Karpas-422 (cell line): ENCODE results near the gene SF3A1. TPM values are rescaled to one million over a fixed set of nuclear protein-coding genes. Genes with fewer than 3 reads are reported as not detected.

Experiments
- DNase-seq: peaks from one replicate; pipeline ENCODE4 v3.0.0-alpha.2; 2015
- H2AFZ ChIP-seq: fragments of 200-600 bp; sonication (generic); 2 replicates; pipeline ENCODE4 v1.6.1; 2014; ENCODE audit warnings: antibody characterized with exemption, low read length, mixed read lengths
- H3K27ac ChIP-seq: fragments of 200-600 bp; sonication (generic); 2 replicates; pipeline ENCODE4 v1.5.1; 2014; ENCODE audit warnings: mild to moderate bottlenecking, low read length, moderate library complexity
- H3K27me3 ChIP-seq: fragments of 200-600 bp; sonication (generic); 2 replicates; pipeline ENCODE4 v1.6.1; 2014; ENCODE audit warnings: low read length, mixed read lengths
- H3K36me3 ChIP-seq: fragments of 200-600 bp; sonication (generic); 2 replicates; pipeline ENCODE4 v1.6.1; 2014; ENCODE audit warnings: low read length, mixed read lengths; ENCODE audit not compliant: insufficient read depth
- H3K4me1 ChIP-seq: fragments of 200-600 bp; sonication (generic); 2 replicates; pipeline ENCODE4 v1.6.1; 2014; ENCODE audit warnings: mild to moderate bottlenecking, low read length, mixed read lengths
- H3K4me2 ChIP-seq: fragments of 200-600 bp; sonication (generic); 2 replicates; pipeline ENCODE4 v1.6.1; 2014; ENCODE audit warnings: low read length, low read depth, mild to moderate bottlenecking; ENCODE audit not compliant: poor library complexity, severe bottlenecking
- H3K4me3 ChIP-seq: fragments of 200-600 bp; sonication (generic); 2 replicates; pipeline ENCODE4 v1.5.1; 2014; ENCODE audit warnings: mild to moderate bottlenecking, antibody characterized with exemption, low read length, mixed read lengths
- H3K79me2 ChIP-seq: fragments of 200-600 bp; sonication (generic); 2 replicates; pipeline ENCODE4 v1.6.1; 2014; ENCODE audit warnings: mild to moderate bottlenecking, low read length, mixed read lengths
- H3K9ac ChIP-seq: fragments of 200-600 bp; sonication (generic); 2 replicates; pipeline ENCODE4 v1.6.0; 2014; ENCODE audit warnings: low read length
- H3K9me2 ChIP-seq: fragments of 200-600 bp; sonication (generic), shearing (Covaris generic); replicated peaks from 2 replicates; pipeline ENCODE4 v1.6.0; 2014; ENCODE audit warnings: mild to moderate bottlenecking, low read length, moderate library complexity; ENCODE audit not compliant: insufficient read depth
- H3K9me3 ChIP-seq: fragments of 300-700, 200-600 bp; sonication (generic); 2 replicates; pipeline ENCODE4 v1.6.1; 2014; ENCODE audit warnings: low read length, mixed read lengths
- H4K20me1 ChIP-seq: fragments of 200-600 bp; sonication (generic); 2 replicates; pipeline ENCODE4 v1.6.1; 2014; ENCODE audit warnings: mild to moderate bottlenecking, antibody characterized with exemption, low read length, low read depth; ENCODE audit not compliant: insufficient read depth
- total RNA-seq: library from RNA; depleted of rRNA; stranded (reverse); fragments of >200 nt; shearing (Covaris generic); gene quantifications from 2 replicates; pipeline ENCODE4 v1.2.3, GENCODE V29; 2014; ENCODE audit warnings: low replicate concordance

Gene SF3A1
- total RNA-seq, 1 experiment from 2014 or later = 111 TPM

DNA sequence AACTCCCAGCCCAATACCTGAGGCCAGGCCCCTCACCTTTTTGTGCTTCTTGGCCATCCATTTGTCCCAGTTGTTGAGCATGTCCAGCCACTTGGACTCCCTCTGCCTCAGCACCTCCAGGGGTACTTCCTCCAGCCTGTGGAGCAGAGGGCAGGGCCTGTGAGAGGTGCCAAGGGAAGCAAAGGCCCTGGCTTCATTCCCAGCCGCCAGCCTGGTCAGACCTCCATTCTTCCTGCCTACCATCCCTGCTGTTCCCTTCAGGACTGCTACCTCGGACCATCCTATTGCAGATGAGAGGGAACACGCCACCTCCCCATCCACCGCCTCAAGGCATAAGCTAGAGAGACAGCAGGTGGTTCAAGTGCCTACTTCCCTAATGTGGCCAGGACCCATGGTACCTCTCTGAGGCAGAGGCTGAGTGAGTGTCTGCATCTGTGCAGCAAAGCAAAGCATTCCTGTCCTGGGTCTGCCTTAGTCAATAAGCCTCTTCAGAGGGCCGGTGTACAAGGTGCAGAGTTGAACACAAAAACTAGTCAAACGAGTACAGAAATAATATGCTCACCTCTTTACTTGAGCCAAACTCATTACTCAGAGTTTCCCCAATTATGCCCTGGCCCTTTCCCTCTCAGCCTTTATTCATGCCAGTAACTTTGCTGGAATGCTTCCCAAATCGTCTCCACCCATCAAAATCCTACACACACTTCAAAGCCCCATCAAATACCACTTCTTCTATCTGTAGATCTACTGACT is 52.0 kb downstream of the SF3A1 start:
- H3K27ac ChIP-seq = peak overlapping the region; percentile 52; the same call in 1 of the 2 replicates
- H3K4me1 ChIP-seq = peaks cover 71% of the 10 kb centered on the region
- no peaks in the 10 kb centered on the region for H3K36me3 ChIP-seq
- H2AFZ ChIP-seq = no peak overlapping the region
- H3K4me2 ChIP-seq = no peak overlapping the region
- no peaks in the 10 kb centered on the region for H3K27me3 ChIP-seq
- no peaks in the 10 kb centered on the region for H3K9me3 ChIP-seq
- no peak for DNase-seq
- H3K9ac ChIP-seq = no peak overlapping the region
- H3K4me3 ChIP-seq = no peak overlapping the region
- H4K20me1 ChIP-seq = 0 out of 2 replicates have a peak, but pooled peaks cover 4% of the 10 kb centered on the region
- H3K79me2 ChIP-seq = peaks cover 26% of the 10 kb centered on the region; the same call in 1 of the 2 replicates
- H3K9me2 ChIP-seq = no peaks in the 10 kb centered on the region

DNA sequence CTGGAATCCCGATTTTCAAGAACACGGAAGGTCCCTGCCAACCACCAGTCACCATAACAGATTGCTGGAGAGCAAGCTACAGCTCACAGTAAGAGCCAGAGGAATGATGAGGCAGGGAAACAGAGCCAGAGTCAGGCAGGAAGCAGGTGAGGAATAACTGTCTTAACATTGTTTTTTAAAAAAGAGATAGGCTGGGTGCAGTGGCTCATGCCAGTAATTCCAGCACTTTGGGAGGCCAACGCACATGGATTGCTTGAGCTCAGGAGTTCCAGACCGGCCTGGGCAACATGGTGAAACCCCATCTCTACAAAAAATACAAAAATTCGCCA is 53.9 kb downstream of the SF3A1 start:
- Histone ChIP-seq H4K20me1 (no peaks in the 10 kb centered on the region), H3K4me3 (no peak overlapping the region), H3K4me1 (peaks cover 56% of the 10 kb centered on the region), H3K36me3 (no peaks in the 10 kb centered on the region), H3K9ac (peak overlapping the region; percentile 44), H3K9me2 (no peaks in the 10 kb centered on the region), H3K27ac (peak overlapping the region; percentile 51), H3K9me3 (no peaks in the 10 kb centered on the region), H3K79me2 (peaks cover 16% of the 10 kb centered on the region; the same call in 1 of the 2 replicates), H3K4me2 (peak overlapping the region; percentile 34), H3K27me3 (no peaks in the 10 kb centered on the region), H2AFZ (no peak overlapping the region)
- no peak for DNase-seq

DNA sequence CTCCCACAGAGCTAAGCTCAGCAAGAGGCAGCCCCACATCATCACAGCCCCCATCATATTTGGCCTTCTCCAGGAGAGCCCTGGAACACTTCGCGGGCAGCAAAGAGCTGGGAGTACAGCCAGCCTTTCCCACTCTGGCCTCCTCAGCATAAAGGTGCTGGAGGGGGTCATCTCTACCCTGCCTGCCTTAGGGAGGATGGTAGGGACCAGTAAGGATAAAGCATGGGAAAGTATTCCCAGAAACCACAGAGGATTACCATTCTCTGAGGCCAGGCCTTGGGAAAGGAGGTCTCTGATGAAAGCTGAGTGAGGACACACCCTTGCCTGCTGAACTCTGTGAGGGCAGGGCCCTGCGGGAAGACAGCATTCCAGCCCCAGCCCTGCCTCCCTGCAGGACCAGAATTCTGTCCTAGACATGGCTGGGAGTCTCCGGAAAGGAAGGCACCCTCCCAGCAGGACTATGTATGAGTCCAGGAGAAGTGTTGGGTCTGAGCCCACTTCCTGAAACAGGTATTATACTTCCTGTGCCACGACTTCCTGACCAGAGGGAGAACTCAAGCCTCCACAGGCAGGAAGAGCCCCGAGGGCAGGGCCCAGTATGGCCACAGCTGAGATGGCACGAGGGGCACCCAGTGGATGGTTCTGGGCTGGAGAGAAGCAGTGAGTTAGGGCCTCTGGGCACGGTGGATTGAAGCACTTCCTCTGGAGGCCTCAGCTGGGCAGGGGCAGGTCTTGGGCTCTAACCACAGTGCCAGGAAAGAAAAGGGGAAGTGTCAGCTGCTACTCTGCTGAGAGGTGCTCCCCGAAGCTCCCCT is 54.5 kb downstream of the SF3A1 start:
- H2AFZ ChIP-seq = no peak overlapping the region

DNA sequence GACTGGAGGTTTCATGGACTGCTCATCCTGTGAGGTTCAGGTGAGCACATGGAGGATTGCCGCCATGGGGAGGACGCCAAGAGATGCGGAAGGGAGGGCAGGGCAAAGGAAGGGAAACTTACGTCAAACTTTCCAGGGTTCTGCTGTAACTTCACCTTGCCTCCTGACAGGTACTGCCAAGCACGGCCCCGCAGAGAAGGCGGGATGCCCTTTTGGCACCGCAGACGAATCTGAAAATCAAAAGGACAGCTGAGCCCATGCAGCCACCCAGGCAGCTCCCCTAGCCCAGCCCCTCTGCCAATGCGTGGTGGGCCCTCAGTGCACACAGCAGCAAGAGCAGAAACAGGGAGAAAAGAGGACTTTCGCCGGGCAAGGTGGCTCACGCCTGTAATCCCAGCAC is 57.4 kb downstream of the SF3A1 start:
- Histone ChIP-seq H3K36me3 (no peaks in the 10 kb centered on the region), H3K79me2 (no peaks in the 10 kb centered on the region), H3K9me3 (no peaks in the 10 kb centered on the region), H3K9me2 (no peaks in the 10 kb centered on the region), H3K9ac (no peak overlapping the region), H3K4me3 (no peak overlapping the region), H3K27me3 (no peaks in the 10 kb centered on the region), H3K4me2 (no peak overlapping the region), H2AFZ (no peak overlapping the region), H3K27ac (no peak overlapping the region), H3K4me1 (peaks cover 25% of the 10 kb centered on the region), H4K20me1 (no peaks in the 10 kb centered on the region)
- no peak for DNase-seq

More for the DNA sequence above, 54.5 kb downstream of the SF3A1 start:
- Histone ChIP-seq H3K36me3 (no peaks in the 10 kb centered on the region), H3K9ac (peak overlapping the region; percentile 44), H3K9me2 (no peaks in the 10 kb centered on the region), H3K79me2 (peaks cover 13% of the 10 kb centered on the region; the same call in 1 of the 2 replicates), H3K4me2 (peak overlapping the region; percentile 34), H3K4me3 (no peak overlapping the region), H3K27ac (peak overlapping the region; percentile 51), H3K9me3 (no peaks in the 10 kb centered on the region), H4K20me1 (no peaks in the 10 kb centered on the region), H3K27me3 (no peaks in the 10 kb centered on the region), H3K4me1 (peaks cover 54% of the 10 kb centered on the region)
- DNase-seq = peak; percentile 75

DNA sequence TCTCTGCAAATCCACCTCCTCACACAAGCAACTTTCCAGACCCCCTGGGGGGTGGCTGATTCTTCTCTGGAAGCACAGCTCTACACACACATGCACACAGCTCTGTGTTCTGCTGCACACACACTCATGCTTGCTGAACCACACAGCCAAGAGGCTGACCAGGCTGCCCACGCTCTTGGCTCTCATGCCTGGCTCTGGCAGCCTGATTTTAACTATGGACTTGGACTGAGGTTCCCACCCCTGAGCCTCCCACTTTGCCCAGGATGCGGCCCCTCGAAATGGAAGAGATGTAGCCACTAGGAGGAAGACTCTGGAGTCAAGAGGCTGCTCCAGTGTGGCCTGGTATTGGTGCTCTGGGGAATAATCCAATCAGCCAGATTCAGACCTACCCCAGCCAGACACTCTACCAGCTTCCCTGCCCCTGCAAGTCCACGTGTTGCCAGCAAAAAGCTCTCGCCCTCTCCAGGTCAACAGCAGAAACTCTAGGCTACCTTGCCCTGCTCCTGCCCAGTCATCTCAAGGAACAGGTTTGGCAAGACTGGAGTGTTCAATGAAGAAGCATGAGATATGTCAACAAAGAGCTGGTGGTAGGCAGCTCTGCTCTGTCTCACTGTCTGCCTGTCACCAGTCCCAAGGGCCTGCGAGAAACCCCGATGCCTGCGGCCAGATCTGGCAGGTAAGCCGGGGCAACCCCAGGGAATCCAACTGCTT is 58.5 kb downstream of the SF3A1 start:
- H4K20me1 ChIP-seq = no peaks in the 10 kb centered on the region
- no peaks in the 10 kb centered on the region for H3K9me2 ChIP-seq
- no peak overlapping the region for H3K4me2 ChIP-seq
- DNase-seq = no peak
- no peaks in the 10 kb centered on the region for H3K36me3 ChIP-seq
- H3K9ac ChIP-seq = no peak overlapping the region
- H3K4me1 ChIP-seq = peaks cover 13% of the 10 kb centered on the region
- H3K27me3 ChIP-seq = no peaks in the 10 kb centered on the region
- H3K27ac ChIP-seq = no peak overlapping the region
- H3K79me2 ChIP-seq = no peaks in the 10 kb centered on the region
- no peak overlapping the region for H3K4me3 ChIP-seq
- no peak overlapping the region for H2AFZ ChIP-seq
- no peaks in the 10 kb centered on the region for H3K9me3 ChIP-seq

DNA sequence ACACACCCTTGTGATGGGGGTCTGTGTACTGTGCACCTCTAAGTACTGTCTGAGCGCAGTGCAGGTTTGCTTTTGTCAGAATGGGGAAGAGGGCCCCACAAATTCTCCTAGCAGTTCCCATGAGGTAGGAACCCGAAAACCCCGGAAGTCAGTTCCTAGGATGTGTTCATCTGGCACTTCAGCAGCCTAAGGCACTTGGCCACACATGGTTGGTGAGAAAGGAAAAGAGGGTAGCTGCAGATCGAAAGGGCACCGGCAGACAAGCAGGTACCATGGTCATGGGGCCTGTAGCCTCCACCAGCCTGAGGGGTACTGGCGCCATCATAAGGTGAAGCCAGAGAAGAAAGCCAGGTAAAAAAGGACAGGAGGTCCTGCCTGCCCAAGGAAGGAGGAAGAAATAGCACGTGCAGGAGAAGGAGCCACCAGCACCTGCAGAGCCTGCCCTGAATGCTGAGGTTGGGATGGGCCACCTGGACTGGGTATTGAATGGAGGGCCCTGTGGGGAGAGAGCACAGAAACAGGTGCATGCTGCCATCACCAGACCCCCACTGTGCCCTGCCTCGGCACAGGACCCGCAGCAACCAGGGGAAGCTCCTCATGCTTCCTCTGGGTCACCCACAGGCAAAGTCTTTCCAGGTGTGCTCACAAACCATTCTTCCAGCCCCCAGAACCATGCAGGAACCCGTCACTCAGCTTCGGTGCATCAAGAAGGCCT is 59.3 kb downstream of the SF3A1 start:
- H3K27me3 ChIP-seq = no peaks in the 10 kb centered on the region
- no peak overlapping the region for H3K27ac ChIP-seq
- H3K4me1 ChIP-seq = peaks cover 11% of the 10 kb centered on the region
- H3K9me3 ChIP-seq = no peaks in the 10 kb centered on the region
- no peaks in the 10 kb centered on the region for H4K20me1 ChIP-seq
- DNase-seq = no peak
- no peaks in the 10 kb centered on the region for H3K79me2 ChIP-seq
- H3K9me2 ChIP-seq = no peaks in the 10 kb centered on the region
- H3K4me3 ChIP-seq = no peak overlapping the region
- no peak overlapping the region for H3K4me2 ChIP-seq
- H3K36me3 ChIP-seq = no peaks in the 10 kb centered on the region
- no peak overlapping the region for H2AFZ ChIP-seq
- no peak overlapping the region for H3K9ac ChIP-seq

DNA sequence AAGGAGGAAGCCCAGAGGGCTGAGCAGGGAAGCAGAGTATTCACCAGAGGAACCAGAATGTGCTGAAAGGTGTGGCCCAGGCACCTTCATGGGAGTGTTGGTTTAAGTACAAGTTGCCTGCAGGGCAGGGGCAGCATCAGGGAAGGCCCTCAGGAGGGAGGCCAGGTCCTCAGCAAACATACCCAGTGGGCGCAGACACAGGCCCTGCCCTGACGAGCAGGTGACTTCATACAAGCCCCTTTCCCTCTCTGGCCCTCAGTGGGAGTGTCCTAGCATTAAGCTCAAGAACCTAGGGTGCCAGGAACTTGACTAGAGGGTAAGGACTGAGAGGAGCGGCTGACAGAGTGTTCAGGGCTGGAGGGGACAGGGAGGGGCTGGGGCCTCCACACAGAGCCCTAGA is 59.9 kb downstream of the SF3A1 start:
- Histone ChIP-seq H3K9me3 (no peaks in the 10 kb centered on the region), H3K9me2 (no peaks in the 10 kb centered on the region), H3K4me2 (no peak overlapping the region), H3K27ac (no peak overlapping the region), H3K9ac (no peak overlapping the region), H4K20me1 (no peaks in the 10 kb centered on the region), H3K27me3 (no peaks in the 10 kb centered on the region), H3K79me2 (no peaks in the 10 kb centered on the region), H3K4me1 (peaks cover 11% of the 10 kb centered on the region), H2AFZ (no peak overlapping the region), H3K4me3 (no peak overlapping the region), H3K36me3 (no peaks in the 10 kb centered on the region)
- no peak for DNase-seq
